Liver (tissue), 9 donors: Measurements from ENCODE around the gene ZNF333. TPM values are rescaled to one million over a fixed set of nuclear protein-coding genes. Genes with fewer than 3 reads are reported as not detected.
A peak's percentile ranks its signal among the peaks of the same experiment; 100 is the strongest.

Experiments used
- DNase-seq: peaks from one replicate; pipeline ENCODE4 v3.0.0-alpha.2; 2017; ENCODE audit warnings: low spot score
- H3K27ac ChIP-seq, 2 donors: one replicate each; pipeline ENCODE4 v1.7.0; 2013; ENCODE audit warnings: inconsistent platforms in 2 of 2, low read length in 2 of 2, control low read depth in 1 of 2, low read depth in 1 of 2, mild to moderate bottlenecking in 1 of 2
- H3K27me3 ChIP-seq, 4 donors: one replicate each; pipeline versions ENCODE4 v1.6.1 to v1.7.0; 2013; ENCODE audit warnings: low read length in 3 of 4, inconsistent platforms in 1 of 4, mild to moderate bottlenecking in 1 of 4, moderate library complexity in 1 of 4; ENCODE audit not compliant: control insufficient read depth in 4 of 4, insufficient read depth in 4 of 4
- H3K36me3 ChIP-seq, 4 donors: one replicate each; pipeline versions ENCODE4 v1.6.1 to v1.7.0; 2013; ENCODE audit warnings: low read length in 3 of 4, mild to moderate bottlenecking in 3 of 4, low read depth in 1 of 4, moderate library complexity in 1 of 4; ENCODE audit not compliant: control insufficient read depth in 4 of 4, insufficient read depth in 3 of 4
- H3K4me1 ChIP-seq, 4 donors: one replicate each; pipeline versions ENCODE4 v1.6.1 to v1.7.0; 2013; ENCODE audit warnings: low read length in 3 of 4, mild to moderate bottlenecking in 3 of 4, moderate library complexity in 1 of 4; ENCODE audit not compliant: control insufficient read depth in 4 of 4, insufficient read depth in 4 of 4
- H3K4me3 ChIP-seq, 3 donors: one replicate each; pipeline versions ENCODE4 v1.6.1 to v1.7.0; 2013; ENCODE audit warnings: low read length in 3 of 3, control low read depth in 1 of 3, low read depth in 1 of 3, mild to moderate bottlenecking in 1 of 3
- H3K9ac ChIP-seq, 2 donors: one replicate each; pipeline ENCODE4 v1.7.0; 2013; ENCODE audit warnings: low read length in 2 of 2, mild to moderate bottlenecking in 2 of 2, moderate library complexity in 2 of 2, control low read depth in 1 of 2, low read depth in 1 of 2
- H3K9me3 ChIP-seq, 4 donors: one replicate each; pipeline versions ENCODE4 v1.6.1 to v1.7.0; 2013; ENCODE audit warnings: low read length in 3 of 4; ENCODE audit not compliant: control insufficient read depth in 4 of 4
- EGR1 ChIP-seq, 2 donors: IDR thresholded peaks; 2 replicates each; pipeline ENCODE4 v1.6.1; 2016 to 2018; ENCODE audit warnings: antibody characterized with exemption in 2 of 2, low read depth in 2 of 2
- FOXA1 ChIP-seq: IDR thresholded peaks from 2 replicates; pipeline ENCODE4 v1.6.1; 2016; ENCODE audit warnings: antibody characterized with exemption
- FOXA2 ChIP-seq: IDR thresholded peaks from 2 replicates; pipeline ENCODE4 v1.6.1; 2016; ENCODE audit warnings: antibody characterized with exemption
- GABPA ChIP-seq, 2 donors: IDR thresholded peaks in 1 of 2; conservative IDR thresholded peaks in 1 of 2; 2 replicates each; pipeline ENCODE4 v1.6.1; 2016; ENCODE audit warnings: antibody characterized with exemption in 2 of 2, mild to moderate bottlenecking in 1 of 2, moderate library complexity in 1 of 2
- HNF4A ChIP-seq, 2 donors: conservative IDR thresholded peaks; 2 replicates each; pipeline ENCODE4 v1.6.1; 2016; ENCODE audit warnings: antibody characterized with exemption in 2 of 2, mild to moderate bottlenecking in 2 of 2
- JUND ChIP-seq, 2 donors: IDR thresholded peaks; 2 replicates each; pipeline ENCODE4 v1.6.1; 2016; ENCODE audit warnings: antibody characterized with exemption in 2 of 2
- RAD21 ChIP-seq, 2 donors: IDR thresholded peaks; 2 replicates each; pipeline ENCODE4 v1.6.1; 2016; ENCODE audit warnings: antibody characterized with exemption in 2 of 2, mild to moderate bottlenecking in 2 of 2
- RXRA ChIP-seq, 2 donors: IDR thresholded peaks; 2 replicates each; pipeline ENCODE4 v1.6.1; 2017 to 2018; ENCODE audit warnings: antibody characterized with exemption in 2 of 2, mild to moderate bottlenecking in 1 of 2
- SP1 ChIP-seq: IDR thresholded peaks from 2 replicates; pipeline ENCODE4 v1.6.1; 2018; ENCODE audit warnings: antibody characterized with exemption, mild to moderate bottlenecking
- TAF1 ChIP-seq: conservative IDR thresholded peaks from 2 replicates; pipeline ENCODE4 v1.6.1; 2016; ENCODE audit warnings: antibody characterized with exemption, mild to moderate bottlenecking
- YY1 ChIP-seq: IDR thresholded peaks from 2 replicates; pipeline ENCODE4 v1.6.1; 2016; ENCODE audit warnings: antibody characterized with exemption, mild to moderate bottlenecking
- WGBS: extraction: QIAGEN DNeasy Blood & Tissue Kit; methylation state at CpG from one replicate; pipeline ENCODE4 v1.1.7; 2013; 5-methylcytosine and 5-hydroxymethylcytosine counted together
- polyA plus RNA-seq, 2 donors: library from polyadenylated mRNA; stranded (reverse) in 1 of 2; unstranded in 1 of 2; fragments of 200-250 nt in 1 of 2; fragments of >200 nt in 1 of 2; fragmentation: Nextera tagmentation in 1 of 2; extraction: Ambion mirVana in 1 of 2; gene quantifications; one replicate each; pipeline versions ENCODE4 v1.2.1 to v1.2.3, GENCODE V29; 2013 to 2015
- total RNA-seq, 2 donors: library from RNA; depleted of rRNA; stranded (reverse); fragments of >200 nt; gene quantifications; one replicate each; pipeline ENCODE4 v1.2.3, GENCODE V29; 2014
- TF ChIP-seq, protein P1 (sequence below): IDR thresholded peaks from 2 replicates; pipeline ENCODE4 v1.6.1; 2016; ENCODE audit warnings: antibody characterized with exemption, mild to moderate bottlenecking
- TF ChIP-seq, protein P2 (sequence below): fragments of 150-350 bp; IDR thresholded peaks from 2 replicates; pipeline ENCODE4 v1.5.1; 2017; ENCODE audit warnings: improper control_type of control experiment, low read depth, low read length; ENCODE audit not compliant: missing input control
- TF ChIP-seq, protein P3 (sequence below): IDR thresholded peaks from 2 replicates; pipeline ENCODE4 v1.6.1; 2016; ENCODE audit warnings: antibody characterized with exemption
- donor health status: healthy.
- donor health status: healthy.
- donor health status: healthy.
- donor health status: healthy.
- donor health status: healthy.

ZNF333 gene
- total and polyA plus RNA-seq, 4 donors = 1.7 to 11.2 (median 3.6) TPM

DNA sequence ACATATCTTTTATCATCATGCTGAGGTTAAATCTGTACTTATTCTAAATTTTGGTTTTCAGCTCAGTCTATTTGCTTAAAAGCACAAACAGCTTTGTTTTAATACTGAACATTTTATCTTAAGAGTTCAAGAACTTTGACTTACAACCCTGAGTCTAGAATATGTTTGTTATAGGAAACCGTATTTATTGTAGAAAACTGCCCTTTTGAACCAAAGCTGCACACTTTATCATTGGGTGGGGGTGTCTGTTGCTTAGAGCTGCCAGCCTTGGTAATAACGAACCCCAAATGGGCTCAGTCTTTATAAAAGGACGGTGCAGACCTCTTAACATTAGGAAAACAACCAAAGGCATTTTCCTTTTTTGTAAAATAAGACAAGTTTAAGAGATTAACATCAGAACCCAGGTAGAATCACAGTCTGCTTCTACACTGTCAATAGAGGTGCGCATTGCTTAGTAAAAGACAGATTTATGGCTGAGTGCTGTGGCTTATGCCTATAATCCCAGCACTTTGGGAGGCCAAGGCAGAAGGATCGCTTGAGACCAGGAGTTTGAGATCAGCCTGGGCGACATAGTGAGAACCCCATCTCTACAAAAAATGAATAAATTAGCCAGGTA lies 29.9 kb upstream of the ZNF333 start (continued):
- TF ChIP-seq, protein P1, sequence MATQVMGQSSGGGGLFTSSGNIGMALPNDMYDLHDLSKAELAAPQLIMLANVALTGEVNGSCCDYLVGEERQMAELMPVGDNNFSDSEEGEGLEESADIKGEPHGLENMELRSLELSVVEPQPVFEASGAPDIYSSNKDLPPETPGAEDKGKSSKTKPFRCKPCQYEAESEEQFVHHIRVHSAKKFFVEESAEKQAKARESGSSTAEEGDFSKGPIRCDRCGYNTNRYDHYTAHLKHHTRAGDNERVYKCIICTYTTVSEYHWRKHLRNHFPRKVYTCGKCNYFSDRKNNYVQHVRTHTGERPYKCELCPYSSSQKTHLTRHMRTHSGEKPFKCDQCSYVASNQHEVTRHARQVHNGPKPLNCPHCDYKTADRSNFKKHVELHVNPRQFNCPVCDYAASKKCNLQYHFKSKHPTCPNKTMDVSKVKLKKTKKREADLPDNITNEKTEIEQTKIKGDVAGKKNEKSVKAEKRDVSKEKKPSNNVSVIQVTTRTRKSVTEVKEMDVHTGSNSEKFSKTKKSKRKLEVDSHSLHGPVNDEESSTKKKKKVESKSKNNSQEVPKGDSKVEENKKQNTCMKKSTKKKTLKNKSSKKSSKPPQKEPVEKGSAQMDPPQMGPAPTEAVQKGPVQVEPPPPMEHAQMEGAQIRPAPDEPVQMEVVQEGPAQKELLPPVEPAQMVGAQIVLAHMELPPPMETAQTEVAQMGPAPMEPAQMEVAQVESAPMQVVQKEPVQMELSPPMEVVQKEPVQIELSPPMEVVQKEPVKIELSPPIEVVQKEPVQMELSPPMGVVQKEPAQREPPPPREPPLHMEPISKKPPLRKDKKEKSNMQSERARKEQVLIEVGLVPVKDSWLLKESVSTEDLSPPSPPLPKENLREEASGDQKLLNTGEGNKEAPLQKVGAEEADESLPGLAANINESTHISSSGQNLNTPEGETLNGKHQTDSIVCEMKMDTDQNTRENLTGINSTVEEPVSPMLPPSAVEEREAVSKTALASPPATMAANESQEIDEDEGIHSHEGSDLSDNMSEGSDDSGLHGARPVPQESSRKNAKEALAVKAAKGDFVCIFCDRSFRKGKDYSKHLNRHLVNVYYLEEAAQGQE = no peak
- TF ChIP-seq, protein P2, sequence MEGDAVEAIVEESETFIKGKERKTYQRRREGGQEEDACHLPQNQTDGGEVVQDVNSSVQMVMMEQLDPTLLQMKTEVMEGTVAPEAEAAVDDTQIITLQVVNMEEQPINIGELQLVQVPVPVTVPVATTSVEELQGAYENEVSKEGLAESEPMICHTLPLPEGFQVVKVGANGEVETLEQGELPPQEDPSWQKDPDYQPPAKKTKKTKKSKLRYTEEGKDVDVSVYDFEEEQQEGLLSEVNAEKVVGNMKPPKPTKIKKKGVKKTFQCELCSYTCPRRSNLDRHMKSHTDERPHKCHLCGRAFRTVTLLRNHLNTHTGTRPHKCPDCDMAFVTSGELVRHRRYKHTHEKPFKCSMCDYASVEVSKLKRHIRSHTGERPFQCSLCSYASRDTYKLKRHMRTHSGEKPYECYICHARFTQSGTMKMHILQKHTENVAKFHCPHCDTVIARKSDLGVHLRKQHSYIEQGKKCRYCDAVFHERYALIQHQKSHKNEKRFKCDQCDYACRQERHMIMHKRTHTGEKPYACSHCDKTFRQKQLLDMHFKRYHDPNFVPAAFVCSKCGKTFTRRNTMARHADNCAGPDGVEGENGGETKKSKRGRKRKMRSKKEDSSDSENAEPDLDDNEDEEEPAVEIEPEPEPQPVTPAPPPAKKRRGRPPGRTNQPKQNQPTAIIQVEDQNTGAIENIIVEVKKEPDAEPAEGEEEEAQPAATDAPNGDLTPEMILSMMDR = no peak
- TF ChIP-seq EGR1 (IDR thresholded peaks at IDR 0.05; ENCODE audit: low read depth in 2 of 2) (no peak), JUND (IDR thresholded peaks at IDR 0.05) (no peak)
- TF ChIP-seq, protein P3, sequence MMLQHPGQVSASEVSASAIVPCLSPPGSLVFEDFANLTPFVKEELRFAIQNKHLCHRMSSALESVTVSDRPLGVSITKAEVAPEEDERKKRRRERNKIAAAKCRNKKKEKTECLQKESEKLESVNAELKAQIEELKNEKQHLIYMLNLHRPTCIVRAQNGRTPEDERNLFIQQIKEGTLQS = no peak

DNA sequence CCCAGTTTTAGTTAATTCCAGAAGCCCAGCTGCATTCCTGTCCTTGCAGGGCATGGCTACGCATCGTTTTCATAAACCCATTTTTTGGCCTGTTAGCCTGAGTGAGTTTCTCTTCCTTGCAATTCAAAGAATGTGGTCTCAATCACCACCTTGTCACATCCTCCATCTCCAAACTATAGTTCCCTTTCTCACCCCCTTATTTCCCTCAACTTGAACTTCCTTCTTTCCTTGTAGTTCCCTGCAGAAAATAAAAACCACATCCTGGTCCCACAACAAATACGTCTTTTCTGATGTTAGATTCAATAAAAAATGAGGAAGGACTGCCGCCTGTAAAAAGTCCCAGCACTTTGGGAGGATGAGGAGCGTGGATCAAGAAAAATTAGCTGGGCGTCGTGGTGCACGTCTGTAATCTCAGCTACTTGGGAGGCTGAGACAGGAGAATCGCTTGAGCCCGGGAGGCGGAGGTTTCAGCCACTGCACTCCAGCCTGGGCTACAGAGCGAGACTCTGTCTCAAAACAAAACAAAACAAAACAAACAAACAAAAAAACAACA lies 28.4 kb upstream of the ZNF333 start:
- no peaks in the 10 kb centered on the region for H3K27me3 ChIP-seq
- WGBS = 78% methylated on average over 12 of the region's 12 CpGs
- no peak for DNase-seq
- no peaks in the 10 kb centered on the region for H3K9me3 ChIP-seq
- no peaks in the 10 kb centered on the region for H3K4me1 ChIP-seq
- no peaks in the 10 kb centered on the region for H3K36me3 ChIP-seq
- H3K9ac ChIP-seq = no peak overlapping the region
- no peak overlapping the region for H3K4me3 ChIP-seq
- no peak for TF ChIP-seq JUND (IDR thresholded peaks at IDR 0.05)
- TF ChIP-seq RXRA (IDR thresholded peaks at IDR 0.05) = peak in 1 of 2 donors; percentile 20
- H3K27ac ChIP-seq = no peak overlapping the region

DNA sequence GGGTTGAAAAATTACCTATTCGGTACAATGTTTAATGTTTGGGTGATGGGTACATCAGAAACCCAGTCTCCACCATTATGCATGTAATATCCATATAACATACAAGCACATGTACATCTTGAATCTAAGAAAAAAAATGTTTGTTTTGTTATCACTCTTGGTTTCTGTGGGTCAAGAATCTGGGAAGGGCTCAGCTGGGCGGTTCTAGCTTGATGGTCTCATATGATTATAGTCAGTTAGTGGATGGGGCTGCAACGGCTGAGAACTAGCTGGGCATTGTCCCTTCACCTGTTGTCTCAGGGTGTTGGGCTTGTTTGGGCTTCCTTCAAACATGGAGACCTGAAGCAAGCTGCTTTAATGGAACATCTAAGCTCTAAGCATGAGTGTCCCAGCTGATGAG lies 19.9 kb upstream of the ZNF333 start:
- Histone ChIP-seq H3K4me1 (no peaks in the 10 kb centered on the region), H3K9ac (no peak overlapping the region), H3K27ac (no peak overlapping the region), H3K36me3 (no peaks in the 10 kb centered on the region), H3K9me3 (peaks cover 3 to 15% (median 6%) of the 10 kb centered on the region in 4 donors), H3K4me3 (no peak overlapping the region), H3K27me3 (peaks cover 0 to 5% (median 2%) of the 10 kb centered on the region in 4 donors)
- no peak for DNase-seq
- TF ChIP-seq YY1 = no peak
- TF ChIP-seq EGR1 (IDR thresholded peaks at IDR 0.05; ENCODE audit: low read depth in 2 of 2) = no peak
- no peak for TF ChIP-seq HNF4A (conservative IDR thresholded peaks at IDR 0.05)
- TF ChIP-seq, protein P1 = no peak
- TF ChIP-seq, protein P2 = no peak
- TF ChIP-seq FOXA1 = no peak
- no peak for TF ChIP-seq TAF1
- no peak for TF ChIP-seq JUND (IDR thresholded peaks at IDR 0.05)
- no peak for TF ChIP-seq RAD21 (IDR thresholded peaks at IDR 0.05)
- no peak for TF ChIP-seq FOXA2
- no peak for TF ChIP-seq SP1
- TF ChIP-seq RXRA (IDR thresholded peaks at IDR 0.05) = no peak
- no peak for TF ChIP-seq GABPA (IDR thresholded peaks at IDR 0.05 in 1 of 2, conservative IDR thresholded peaks at IDR 0.05 in 1 of 2)
- WGBS = 67% methylated on average over 3 of the region's 3 CpGs
